NCI-H2107 treated with DMSO at 0.1 percent for 48 hours (cell line): Measurements from ENCODE around the gene KCNH1.
A peak's percentile ranks its signal among the peaks of the same experiment; 100 is the strongest.

Source experiments
- DNase-seq: peaks from one replicate; lab custom pipeline; 2025; ENCODE audit not compliant: unreplicated experiment; lab: John Stamatoyannopoulos, UW

KCNH1 gene

DNA sequence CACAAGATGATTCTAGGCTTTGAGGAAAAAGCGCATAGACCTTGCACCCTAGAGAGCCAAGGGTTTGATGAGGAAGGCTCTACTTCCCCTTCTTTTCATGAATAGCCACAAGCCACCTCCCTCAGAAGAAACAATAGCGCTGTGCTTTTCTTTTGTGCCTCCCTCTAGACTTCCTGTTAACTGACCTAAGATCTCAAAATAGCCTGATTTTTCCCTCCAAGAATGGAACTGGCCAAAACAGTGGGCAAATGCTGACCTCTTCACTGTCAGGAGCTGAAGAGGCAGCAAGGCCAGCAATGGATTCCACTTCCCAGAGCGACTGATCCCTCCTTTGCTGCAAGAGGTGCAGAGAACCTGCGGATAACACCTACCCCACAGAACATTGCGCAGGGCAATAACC, 362.8 kb downstream of the KCNH1 start:
- no peak for DNase-seq

DNA sequence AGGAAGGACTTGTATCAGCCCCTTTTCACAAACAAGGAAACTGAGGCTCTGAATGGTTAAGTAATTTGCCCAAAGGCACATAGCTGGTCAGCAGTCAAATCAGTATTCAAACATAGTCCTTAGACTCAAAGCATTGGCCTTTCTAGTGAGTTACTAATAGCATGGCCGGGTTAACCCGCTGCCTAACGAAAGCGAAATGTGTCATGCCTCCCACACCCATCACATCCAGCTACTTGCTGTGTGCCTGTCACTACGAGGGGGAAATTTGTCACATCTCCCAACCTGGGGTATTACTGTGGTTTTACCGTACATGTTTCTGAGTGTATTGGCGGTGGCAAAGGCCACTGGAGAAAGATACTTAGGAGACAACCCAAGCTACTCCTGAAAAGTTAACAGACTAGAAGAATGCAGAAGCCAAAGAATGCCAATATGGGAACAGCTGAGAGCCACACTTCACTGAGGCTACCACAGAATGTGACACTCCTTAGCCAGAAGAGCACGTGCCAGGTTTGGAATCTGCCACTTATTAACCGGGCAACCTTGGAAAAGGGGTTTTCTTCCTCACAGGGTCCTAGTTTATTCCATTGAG, 363.5 kb downstream of the KCNH1 start:
- no peak for DNase-seq

DNA sequence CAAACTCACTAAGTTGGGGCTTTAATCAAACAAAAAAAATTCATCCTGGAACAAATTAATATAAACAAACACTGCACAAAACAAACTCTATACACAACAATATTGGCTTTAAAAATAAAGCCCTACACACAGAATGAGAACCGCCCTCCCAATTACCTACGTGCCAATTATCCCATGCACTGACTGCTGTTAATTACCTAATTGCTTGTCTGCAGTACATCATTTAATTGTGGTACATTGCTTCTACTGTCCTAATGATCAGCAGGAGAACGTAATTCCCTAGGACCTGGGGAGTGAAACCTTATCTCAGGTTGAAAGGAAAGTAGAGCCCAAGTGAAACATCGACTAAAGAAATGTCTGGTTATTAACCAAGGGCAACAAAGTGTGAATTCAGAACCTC, 364.5 kb downstream of the KCNH1 start:
- DNase-seq = no peak

DNA sequence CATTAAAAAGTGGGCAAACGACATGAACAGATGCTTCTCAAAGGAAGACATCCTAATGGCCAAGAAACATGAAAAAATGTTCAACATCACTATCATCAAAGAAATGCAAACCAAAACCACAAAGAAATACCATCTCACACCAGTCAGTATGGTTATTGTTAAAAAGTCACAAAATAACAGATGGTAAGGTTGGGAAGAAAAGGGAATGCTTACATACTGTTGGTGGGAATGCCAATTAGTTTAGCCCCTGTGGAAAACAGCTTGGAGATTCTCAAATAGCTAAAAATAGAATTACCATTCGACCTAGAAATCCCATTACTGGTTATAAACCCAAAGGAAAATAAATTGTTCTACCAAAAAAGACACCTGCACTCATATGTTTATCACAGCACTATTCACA, 369.4 kb downstream of the KCNH1 start:
- no peak for DNase-seq

DNA sequence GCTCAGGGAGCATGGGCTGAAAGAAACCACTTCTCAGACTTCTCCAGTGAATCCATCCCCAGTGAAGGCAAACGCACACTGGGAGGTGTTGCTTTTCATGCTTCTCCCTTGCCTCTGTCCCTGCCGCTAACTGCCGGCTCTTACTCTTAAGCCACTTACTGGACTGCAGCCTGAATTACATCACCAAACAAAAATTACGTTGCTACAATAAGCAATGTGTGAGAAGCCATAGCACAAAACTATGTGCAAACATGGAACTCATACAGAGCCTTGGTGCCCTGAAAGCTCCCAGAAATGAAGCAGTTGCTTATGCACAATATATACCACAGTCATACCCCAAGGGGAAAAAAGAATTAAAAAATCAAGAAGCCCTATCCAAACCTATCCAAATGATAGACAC, 375.2 kb downstream of the KCNH1 start:
- DNase-seq = no peak

DNA sequence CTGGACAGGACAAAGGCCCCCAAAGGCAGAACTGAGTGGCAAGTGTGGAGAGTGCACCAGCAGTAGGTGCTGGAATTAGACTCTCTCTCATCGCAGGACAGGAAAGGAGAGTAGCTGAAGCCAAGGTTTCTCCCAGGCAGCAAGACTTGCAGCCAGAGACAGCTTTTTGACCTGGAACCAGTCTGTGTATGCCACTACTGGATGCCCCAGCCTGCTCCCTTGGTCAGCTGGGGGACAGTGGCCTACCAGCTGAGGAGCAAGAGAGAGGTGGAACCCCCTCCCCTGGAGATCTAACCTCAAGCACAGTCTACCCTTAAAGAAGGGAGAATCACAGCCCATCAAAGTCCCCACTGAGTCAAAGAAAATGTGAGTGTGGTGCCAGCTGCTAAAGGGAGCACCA, 375.7 kb downstream of the KCNH1 start:
- no peak for DNase-seq

DNA sequence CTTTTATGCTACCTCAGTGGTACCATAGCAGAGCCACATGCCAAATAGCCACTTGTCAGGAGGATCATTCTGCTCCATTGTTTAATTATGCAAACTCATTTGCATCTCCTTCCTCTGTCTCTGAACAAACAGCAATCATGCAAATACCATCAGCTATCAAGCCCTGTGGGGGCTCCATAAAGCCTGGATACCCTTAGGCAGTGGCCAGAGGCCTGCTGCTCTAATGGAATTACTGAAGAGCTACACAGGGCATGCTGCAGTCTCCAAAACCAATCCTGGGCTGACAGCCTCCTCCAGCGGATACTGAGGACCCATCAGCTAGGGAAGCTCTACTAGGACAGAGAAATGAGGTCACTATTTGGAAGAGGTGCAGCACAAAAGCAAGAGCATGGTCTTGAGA, 376.3 kb downstream of the KCNH1 start:
- DNase-seq = no peak

DNA sequence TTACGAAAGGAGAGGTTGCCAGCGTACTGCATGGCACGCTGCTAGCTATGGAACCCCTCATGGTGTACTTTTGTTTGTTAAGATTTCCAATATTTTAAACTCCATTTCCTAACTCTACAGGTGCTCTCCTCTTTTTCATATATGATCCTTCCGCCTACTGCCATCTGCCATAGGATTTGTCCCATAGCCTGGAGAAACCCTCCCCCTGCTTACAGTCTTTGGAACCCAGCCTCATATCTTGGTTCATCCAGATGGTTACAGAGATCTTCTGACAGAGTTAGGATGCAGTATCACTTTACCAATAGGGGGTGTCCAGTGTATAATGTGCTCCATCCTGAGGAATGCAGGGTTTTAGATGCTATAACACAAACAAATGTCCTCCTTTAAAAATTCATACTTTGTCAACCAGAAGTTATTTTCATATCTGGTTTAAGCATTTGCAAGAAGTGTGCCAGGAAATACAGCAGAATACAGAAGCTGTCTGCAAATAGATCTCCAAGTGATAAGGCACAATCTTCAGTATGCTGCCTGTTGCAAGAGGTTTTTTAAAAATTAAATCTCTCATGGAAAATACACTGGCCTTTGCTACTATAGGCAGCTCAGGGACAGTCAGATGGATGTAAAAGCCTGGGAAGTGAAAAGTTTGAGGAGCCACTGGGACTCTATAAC, 377.8 kb downstream of the KCNH1 start:
- DNase-seq = no peak

DNA sequence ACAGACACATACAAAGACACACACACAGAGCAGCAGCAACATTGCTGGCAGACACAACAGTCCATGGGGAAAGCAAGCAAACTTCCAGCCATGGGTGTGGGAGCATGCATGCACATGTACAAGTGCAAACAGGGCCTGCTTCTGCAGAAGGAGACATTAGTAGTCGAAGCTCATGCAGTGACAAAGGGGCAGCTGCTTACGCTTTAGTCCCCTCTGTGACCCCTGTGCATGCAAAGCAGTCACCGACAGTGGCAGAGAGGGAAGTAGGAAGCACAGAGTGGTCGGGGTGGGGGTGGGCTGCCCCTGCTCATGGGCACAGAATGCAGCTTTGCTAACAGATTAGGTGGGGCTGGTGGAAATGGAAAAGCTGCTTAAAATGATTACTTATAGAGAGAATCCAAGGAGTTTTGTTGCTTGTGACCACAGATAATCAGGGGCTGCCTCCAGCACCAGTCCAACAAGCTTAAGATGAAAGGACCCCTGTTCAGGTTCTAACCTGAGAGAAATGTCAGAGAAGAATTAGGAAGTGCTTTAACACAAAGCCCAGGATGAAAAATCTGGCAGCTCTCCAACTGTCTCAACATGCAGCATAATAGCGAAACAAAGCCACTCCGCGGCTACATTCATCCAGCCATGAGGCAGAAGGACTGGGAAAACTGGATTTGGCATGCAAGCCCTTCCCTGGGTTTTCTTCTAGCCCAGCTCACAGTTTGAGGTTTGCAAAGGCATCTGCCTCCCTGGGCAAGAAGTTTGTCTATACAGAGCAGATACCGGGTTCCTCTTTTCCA, 378.9 kb downstream of the KCNH1 start:
- DNase-seq = peak; percentile 79

DNA sequence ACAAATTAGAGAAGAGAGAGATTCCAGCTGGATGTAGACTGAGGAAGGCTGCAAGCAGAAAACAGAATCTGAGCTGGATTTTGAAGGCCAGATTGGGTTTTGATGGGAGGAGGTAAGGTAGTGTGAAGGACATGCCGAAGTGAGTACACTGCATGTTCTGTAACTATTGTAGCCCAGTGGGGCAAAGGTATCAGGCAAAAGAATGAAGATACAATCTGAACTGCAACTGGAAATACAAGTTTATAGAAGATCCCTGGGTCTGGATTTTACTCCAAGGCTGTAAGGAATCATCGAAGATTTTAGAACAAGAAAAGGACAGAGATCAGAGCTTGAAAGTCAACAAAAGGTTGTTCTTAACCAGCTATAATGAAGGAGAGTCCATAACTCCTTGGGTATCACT, 382.0 kb downstream of the KCNH1 start:
- DNase-seq = no peak

DNA sequence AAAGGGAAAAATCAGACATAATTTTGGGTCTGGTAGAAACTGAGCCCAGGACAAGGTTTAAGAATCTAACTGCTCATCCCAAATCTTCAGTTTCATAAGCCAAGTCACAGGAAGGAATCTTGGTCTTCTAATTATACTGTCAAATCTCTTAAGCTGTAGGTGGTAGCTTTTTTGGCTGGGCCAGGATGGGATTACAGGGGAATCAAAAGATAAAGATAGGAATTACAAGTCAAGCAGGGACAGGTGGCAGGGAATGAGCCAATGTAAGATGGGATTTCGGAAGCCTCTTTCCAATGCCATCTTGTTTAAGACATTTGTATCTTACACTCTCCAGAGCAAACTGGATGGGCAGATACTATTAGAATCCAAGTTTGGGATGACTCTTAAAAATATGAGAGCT, 383.5 kb downstream of the KCNH1 start:
- DNase-seq = no peak

DNA sequence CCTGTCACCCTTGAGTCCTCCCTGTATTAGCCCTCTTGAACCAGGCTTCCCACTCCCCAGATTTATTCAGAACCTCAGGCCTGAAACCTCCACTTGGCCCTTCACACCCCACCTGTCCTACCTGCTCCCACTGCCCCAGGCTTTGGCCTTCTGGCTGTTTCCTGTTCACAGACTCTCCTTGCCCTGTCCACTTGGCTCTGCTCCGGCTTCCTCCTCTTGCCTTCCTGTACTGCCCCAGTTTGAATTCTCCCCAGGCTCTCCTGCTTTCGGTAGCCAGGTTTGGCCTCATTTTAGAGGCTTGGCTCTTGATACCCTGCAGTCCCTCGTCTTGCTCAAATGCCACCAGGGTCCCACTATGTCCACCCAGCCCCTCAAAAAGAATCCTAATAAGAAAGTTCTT, 385.2 kb downstream of the KCNH1 start:
- DNase-seq = no peak

DNA sequence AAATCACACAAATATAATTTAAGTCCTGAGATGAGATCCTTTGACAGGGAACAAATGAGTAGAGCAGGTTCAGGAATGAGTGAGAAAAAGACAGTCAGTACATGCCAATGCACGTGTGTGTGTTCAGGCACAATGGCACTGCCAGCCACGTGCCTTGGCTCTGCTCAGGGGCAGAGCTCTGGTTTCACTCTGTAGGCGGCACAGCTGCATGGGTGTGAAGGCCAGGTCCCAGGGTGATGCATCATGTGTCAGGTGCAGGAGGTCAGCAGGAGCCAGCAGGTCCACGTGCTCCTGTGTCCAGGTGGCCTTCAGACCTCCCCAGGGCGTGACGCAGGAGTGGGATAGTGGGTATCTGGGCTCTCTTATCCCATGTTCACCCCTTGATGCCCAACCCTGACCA, 386.1 kb downstream of the KCNH1 start:
- no peak for DNase-seq

DNA sequence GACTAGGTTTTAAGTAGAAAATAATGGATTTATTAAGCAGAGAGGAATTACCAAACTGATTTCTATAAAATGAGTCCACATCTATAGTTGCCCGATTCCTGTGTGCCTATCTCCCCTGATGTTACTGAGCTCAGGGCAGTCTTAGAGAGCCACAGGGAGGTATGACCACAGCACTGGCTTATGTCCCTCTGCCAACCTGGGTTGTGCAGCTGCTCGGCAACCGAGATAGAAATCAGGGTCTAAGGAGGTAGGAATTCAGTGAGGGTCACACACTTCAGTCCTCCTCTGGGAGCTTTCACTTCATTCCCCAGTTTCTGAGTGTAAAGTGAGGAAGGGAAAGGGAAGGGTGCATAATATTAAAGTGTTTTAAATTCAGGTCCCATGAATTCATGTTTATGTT, 386.8 kb downstream of the KCNH1 start:
- no peak for DNase-seq

DNA sequence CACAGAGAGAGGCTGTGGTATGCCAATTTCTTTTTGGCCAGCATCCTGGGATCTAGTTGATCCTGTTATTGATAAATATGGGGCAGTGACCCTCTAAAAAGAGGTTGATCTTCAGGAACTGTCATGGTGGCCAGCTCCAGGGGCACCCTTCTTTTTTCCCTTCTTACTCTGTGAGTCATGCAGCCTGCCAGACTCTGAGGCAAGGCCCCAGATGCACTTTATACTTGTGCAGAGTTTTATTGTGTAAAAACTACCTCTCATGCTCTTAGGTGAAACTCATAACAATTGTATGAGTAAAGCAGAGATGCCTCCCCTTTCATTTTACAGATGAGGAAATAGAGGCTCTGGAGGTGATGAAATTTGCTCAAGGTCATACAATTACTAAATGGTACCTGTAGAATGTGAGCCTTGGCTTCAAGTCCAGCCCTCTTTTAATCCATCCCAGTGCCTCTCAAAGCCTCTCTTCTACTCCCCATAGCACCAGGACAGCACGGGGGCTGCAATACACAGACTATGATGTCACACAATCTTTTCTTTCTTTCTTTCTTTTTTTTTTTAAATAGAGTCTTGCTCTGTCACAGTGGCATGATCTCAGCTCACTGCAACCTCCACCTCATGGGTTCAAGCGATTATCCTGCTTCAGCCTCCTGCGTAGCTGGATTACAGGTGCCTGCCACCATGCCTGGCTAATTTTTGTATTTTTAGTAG, 387.8 kb downstream of the KCNH1 start:
- DNase-seq = no peak

DNA sequence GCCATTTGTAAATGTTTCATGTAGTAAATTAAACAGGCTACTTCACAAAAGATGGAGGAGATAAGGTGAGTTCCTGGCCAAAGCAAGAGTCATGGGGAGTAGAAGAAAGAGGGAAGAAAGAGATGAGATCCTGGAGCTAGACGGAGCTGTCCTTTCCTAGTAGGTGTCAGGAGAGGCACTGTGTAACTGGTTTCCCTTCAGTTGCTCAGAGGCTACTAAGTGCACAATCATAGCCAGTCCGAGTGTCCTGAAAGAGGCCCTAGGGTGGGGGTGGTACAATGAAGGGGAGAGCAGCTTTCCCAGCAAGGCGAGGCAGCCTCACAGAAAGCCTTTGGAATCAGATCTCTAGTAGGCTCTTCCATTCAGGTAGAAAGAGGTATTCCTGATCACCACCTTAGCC, 390.9 kb downstream of the KCNH1 start:
- DNase-seq = no peak

DNA sequence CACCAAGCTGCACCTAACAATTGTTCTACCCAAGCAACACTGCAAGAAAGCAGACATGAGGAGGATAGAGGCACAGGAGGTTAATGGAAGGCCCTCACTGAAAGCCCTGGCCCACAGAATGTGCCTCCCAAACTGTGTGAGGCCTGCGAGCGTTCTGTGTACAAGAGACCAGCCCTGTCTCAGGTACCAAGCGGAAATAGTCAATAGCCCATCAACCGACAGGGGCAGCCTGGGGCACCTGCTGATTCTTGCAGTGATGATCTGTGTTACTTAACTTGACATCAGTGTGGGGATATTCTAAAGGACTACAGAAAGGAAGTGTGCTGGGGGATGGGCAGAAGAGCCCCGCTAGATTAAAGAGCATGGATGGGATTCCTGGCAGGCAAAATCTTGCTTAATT, 392.4 kb downstream of the KCNH1 start:
- DNase-seq = peak; percentile 48

DNA sequence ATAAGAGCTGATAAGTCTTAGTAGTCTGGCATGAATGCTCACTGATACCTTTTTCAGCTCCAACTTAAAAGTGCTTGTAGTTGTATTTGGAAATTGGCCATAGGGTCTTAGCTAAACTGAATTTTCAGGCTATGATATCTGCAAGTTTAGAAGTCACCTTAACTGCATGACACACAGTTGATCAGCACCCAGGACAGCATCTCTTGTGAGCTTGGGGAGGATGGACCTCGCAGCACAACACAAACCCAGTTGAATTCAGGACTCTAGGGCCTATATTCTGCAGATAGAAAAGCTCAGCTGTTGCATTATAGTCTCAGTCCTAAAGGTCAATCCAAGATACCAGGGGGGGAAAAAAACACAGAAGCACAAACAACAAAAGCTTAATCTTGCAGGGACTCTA, 394.3 kb downstream of the KCNH1 start:
- DNase-seq = no peak

DNA sequence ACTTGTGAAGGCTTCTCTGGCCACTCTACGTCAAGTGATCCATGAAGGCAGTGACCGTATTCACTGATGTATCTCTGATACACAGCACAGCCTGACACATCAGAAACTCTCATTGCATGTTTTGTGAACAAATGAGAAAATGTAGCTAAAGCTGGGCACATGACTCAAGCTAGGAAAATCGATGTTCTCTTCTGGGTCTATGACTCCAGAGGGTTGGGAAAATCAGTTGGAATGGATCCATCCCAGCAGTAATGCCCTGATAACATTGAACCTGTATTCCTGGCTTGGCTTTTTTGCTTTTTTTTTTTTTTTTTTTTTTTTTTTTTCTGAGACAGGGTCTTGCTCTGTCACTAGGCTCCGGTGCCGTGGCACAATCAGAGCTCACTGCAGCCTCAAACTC, 395.7 kb downstream of the KCNH1 start:
- DNase-seq = no peak

DNA sequence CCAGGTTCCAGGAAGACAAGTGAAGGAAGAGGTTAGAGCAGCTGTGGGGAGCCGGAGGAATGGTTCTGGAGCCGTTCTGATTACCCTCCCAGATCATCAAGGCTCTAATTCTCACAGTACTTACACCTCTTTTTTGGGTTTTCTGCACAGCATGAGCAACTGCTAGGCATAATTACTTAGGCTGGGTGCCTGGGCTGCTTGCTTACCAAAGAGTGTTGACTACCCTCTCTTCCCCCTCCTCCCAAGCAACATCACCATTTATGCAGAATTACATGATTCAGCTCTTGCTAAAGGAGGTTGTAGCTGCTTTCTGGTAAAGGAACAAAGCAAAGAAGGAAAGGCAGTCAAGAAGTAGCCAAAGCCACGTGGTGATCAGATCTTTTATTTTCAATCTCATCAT, 397.2 kb downstream of the KCNH1 start:
- no peak for DNase-seq

DNA sequence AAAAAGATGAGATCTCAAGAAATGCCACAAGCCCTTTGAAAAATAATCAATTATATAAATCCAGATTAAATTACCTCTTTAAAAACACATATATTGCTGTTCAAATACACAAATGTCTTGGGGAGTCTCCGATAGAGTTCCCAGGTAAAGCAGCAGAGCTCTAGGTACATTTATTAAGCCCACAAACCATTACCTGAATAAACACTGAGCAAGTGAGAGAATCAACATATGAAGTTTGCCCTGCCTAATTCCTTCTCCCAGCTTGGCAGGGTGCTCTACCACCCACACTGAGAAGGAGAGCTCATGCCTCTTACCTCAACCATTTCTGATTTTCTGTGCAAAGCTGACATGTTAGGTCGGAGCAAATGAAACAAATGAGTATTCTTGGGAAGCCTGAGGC, 402.4 kb downstream of the KCNH1 start:
- no peak for DNase-seq

DNA sequence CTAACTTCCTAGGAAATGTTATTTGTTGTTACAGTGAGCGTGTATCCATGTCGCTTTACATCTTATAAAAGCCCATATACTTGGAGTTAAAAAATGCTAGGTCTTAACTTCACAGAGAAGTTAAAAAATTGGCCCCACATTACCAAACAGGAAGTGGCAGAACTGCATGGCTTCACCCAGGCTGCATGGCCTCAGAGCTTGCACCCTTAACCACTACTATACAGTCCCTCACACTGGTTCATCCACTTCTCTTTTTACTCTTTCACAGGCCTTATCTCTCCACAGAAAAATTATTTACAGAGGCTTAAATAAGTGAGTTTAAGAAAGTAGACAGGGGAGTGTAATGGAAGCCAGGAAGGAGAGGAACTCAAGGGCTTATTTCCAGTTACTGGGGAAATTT, 402.8 kb downstream of the KCNH1 start:
- DNase-seq = no peak
